Midbrain (tissue), 1 donor: ENCODE measurements around the gene FAM111B.
"Not testable (repeated sequence)": the region's sequence is repeated elsewhere in the genome, so short reads cannot be mapped to it uniquely, and the experiment has no call there.

Source experiments
- DNase-seq: peaks from one replicate; lab custom pipeline; 2025; lab: John Stamatoyannopoulos, UW

FAM111B gene

DNA sequence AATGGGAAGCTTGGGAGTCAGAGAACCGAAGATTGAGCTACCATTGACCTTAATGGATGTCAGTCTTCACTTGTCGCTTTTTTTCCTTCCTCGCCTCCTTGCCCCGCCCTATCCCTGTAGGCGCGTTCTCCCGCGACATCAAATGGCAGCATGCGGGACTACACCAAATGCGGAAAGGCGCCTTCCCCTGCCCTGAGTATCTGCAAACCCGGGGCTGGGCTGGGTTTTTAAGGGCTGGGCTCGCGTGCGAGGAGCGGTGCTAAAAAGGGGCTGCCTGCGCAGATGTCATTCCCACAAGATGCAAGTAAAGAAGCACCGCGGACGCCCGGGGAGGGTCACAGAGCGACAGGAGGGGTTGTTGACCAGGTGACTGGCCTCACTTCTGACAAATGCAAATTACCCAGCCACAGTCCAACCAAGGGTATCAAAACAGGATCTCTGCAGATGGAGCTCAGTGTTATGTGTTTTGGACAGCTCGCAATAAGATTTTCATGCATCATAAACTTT is 4.7 kb upstream of the FAM111B start:
- DNase-seq, result peak; percentile 28

DNA sequence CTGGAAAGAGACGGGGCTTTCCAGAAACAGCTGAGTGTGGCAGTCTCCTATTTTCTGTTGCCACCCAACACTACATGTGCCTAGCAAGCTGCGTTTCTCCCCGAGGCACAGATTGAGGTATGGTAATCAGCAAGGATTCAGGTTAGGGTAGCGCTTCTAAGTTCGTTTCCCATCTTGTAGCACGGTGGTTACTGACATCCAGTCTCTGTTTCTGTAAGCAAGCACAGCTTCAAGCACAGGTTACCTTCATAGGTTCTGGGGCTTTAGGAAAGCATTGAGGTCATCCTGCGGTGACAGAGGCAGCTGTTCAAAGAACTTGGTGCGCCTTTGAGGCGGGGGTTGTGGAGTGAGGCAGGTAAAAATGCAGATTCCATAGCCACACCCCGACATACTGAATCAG is 684 bp downstream of the FAM111B start:
- not testable (repeated sequence) for DNase-seq

DNA sequence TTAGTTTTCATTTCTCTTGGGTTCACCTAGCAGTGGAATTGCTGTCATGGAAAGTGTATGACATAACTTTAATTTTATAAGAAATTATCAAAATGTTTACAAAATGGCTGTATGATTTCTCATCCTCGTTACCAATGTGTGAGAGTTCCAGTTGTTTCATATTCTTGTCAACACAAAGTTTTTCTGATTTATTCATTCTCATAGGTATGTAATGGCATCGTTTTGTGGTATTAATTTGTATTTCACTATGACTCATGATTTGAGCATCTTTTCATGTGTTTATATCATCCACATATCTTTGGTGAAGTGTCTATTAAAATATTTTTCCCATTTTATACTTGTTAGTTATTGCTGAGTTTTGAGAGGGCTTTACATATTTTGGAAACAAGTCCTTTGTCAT is 5.5 kb downstream of the FAM111B start:
- no peak for DNase-seq

DNA sequence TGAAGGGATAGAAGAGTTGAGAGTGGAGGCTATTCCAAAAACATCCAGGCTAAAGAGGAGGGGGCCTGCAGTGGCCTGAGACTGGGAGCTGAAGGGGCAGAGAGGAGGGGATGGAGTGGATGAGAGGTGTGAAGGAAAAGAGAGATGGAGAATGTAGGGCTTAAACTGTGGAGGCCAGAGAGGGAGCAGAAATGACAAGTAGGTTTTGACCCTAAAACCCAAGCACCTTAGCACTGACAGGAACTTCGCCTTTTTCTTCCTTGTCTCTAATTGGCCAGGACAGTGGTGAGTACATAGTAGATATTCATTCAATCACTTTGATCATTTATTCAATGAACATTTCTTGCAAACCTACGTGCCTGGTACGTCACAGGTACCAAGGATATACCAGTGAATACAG is 7.3 kb downstream of the FAM111B start:
- DNase-seq, result no peak

DNA sequence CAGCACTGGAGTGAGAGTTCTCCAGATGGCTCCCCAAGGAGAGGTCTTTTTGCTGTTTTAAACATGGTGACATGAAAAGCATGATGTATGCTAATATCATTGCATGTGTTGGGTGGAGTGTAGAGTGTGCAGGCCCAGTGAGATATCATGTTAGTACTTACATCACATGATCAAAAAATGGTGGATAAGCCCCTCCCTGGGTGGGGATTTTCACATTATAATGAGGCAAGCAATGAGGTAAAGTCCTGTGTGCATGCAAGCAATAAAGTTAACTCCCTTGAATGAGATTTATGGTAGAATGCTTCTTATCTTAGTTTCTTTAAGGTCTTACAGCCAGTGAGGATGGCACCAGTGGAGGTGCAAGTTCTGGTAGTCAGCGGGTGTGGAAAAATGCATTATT is 8.5 kb downstream of the FAM111B start:
- DNase-seq, result no peak

DNA sequence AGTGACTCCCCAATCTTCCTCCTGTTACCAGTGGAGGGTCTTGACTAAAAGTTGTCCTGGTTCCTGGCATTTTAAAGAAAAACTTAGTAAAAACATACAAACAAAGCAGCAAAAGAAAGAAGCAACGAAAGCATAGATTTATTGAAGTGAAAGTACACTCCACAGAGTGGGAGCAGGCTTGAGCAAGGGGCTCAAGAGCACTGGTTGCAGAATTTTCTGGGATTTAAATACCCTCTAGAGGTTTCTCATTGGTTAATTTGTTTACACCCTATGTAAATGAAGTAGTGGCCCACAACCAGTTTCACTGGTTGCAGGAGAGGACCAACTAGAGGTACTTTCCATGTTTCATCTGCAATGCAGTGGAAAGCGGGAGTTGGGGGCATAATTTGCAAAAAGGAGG is 10.7 kb downstream of the FAM111B start:
- no peak for DNase-seq

DNA sequence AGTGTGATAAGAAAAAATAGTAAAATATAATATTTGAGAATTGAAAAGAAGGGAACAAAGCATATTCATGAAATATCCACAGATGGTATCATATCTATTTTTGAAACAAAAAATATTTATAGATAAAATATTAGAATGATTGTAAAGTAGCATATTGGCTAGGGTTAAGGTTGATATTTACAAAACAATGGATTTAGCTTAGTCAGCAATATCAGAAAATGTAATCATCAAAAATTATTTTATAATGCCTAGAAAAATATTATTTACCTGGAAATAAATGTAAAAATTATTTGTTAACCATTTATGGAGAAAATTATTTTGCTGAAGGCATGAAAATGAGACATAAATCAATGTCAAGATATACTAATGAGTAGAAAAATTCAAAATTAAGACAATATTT is 12.8 kb downstream of the FAM111B start:
- DNase-seq, result no peak

DNA sequence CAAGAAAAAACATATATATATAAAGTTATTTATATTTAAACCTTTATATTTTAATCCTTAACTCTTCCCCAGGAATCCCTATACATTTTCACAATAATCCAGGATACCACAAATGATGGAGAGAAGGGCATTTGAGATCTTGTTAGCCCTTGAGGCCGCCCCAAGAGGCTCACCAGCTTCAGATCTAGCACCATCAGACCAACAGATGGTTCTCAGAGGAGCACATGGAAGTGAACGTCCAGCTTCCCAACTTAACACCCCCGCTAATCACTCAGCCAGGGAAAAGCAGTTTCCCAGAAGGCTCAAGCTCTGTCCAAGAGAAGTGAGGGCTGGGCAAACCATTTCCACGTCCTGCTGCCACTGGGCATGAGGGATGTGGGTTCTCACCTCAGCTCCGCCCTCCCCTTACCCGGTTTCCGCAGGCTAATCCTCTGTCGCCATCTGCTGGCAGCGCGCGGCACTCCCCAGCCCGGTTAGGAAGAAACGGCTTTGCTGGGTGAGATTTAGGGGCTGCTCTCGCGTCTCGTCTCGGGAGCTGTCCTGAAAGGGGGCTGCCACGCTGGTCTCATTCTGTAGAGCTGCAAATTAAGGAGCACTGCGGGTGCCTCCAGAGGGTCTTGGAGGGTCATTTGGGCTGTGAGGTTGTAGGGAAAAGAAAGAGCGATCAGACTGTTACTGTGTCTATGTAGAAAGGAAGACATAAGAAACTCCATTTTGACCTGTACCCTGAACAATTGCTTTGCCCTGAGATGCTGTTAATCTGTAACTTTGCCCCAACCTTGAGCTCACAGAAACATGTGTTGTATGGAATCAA is 28.8 kb downstream of the FAM111B start:
- DNase-seq, result peak; percentile 74

DNA sequence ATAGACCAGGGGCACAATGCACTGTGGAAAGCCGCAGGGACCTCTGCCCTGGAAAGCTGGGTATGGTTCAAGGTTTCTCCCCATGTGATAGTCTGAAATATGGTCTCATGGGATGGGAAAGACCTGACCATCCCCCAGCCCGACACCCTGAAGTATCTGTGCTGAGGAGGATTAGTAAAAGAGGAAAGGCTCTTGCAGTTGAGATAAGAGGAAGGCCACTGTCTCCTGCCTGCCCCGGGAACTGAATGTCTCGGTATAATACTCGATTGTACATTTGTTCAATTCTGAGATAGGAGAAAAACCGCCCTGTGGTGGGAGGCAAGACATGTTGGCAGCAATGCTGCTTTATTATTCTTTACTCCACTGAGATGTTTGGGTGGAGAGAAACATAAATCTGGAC is 29.5 kb downstream of the FAM111B start:
- not testable (repeated sequence) for DNase-seq

DNA sequence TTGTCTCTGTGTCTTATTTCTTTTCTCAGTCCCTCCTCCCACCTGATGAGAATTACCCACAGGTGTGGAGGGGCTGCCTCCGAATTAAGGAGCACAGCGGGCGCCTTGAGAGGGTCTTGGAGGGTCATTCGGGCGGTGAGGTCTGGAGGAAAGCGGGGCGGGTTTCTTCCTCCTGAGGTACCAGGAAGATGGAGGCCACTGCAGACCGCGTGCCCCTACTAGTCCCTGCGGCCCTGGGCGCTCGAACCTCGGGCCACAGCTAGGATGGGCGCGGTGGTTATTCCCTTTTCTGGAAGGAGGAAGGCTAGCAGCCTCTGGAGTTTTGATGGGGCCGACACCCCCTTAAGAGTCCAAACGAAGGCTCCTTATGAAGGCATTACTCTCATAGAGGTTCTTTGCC is 30.2 kb downstream of the FAM111B start:
- DNase-seq, result no peak

DNA sequence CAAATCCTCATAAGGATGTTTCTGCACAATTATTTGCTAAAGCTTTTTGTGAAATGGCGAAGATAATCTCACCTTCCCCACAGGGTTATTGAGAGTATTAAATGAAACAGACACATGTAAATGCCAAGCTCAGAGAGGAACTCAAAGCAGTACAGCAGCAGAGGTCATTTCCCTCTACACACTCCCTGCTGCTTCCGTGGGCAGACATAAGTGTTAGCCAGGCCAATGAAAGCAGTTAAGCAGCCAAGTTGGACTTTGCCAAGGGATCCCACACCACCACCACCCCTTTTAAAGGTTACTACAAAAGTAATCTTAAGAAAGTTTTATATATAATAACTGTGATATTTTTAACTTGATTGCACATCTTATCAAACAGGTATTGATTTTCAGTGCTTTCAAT is 31.6 kb downstream of the FAM111B start:
- DNase-seq, result no peak

DNA sequence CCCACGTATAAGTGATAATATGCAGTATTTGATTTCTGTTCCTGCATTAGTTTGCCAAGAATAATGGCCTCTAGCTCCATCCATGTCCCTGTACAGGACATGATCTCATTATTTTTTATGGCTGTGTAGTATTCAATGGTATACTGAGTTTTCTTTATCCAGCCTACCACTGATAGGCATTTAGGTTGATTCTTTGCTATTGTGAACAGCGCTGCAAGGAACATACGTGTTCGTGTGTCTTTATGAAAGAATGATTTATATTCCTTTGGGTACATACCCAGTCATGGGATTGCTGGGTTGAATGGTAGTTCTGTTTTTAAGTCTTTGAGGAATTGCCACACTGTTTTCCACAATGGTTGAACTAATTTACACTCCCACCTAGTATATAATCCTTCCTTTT is 34.2 kb downstream of the FAM111B start:
- DNase-seq, result no peak

DNA sequence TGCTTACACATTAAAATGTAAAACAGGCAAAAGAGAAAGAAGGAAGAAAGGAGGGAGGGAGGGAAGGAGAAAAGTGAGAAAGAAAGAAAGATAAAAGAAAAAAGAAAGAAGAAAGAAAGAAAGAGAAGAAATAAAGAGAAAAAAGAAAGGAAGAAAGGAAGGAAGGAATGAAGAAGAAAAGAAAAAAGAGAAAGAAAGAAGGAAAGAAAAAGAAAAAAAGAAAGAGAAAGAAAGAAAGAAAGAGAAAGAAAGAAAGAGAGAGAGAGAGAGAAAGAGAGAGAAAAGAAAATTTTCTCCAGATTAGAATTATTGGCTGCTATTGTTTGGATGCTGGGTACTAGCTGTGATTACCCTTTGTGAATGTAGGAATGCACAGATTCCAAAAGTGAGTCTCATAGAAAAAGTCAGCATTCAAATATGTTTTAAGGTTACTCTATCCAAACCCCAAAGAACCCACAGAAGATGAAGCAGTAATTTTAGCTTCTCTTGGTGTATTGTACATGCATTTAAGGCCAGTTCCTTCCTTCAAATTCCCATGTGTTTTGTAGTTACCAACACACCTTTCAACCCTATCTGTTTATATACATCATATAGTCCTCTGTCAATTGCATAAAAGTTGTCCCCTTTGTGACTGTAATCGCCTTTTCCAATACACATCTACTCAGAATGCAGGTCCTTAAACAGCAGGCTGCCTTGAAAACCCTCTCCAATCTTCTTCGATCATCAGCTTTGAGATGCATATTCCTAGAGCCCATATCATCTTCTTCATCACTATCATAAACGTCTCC is 34.8 kb downstream of the FAM111B start:
- DNase-seq, result no peak

DNA sequence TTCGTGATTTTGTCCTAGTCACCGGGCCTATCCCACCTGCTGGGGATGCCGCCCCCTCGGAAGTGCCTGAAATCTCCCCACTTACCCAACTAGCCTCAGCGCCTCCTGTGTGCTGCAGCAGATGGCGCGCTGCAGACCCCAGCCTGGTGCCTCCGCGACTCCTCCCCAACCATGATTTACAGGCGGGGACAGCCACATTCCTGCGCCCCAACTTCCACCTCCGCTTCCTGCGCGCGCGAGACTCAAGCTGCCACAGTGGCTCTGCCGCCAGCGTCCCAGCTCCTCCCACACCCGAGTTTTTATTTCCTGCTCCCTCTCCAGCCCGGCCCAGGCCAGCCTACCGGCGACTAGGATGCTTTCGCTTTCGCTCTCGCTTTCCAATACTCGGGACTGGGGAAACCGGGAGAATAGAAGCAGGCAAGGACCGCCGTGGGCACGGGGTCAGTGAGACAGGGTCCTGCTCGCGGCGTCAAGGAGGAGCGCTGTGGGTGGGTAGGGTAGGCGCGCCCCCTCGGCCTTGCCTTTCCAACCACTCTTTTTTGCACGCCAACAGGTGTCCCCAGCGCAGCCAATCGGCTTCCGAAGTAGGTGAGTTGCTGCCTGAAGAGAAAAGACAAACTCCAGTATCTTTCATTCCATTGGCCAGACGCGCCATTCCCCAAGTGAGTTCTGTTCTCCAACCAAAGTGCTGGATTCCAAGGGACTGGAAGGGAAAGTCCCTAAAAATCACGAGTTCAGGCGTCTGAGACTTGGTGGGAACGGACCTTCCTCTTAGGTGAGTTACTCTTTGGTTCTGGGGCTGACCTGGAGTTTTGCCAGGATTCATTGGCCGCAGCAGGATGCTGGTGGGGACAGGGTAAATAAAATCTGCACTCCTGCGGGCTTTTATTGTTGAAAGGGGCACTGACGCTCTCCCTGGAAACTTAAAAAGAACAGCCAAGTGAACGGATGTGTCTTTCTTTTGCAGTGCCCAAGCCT is 35.8 kb downstream of the FAM111B start, which contains the start of gene FAM111A:
Gene FAM111A (plus strand): TSS at position 327 of the 978 bp plus-strand sequence. CDS start 6,017 bp downstream, outside the sequence.
- DNase-seq, result peak; percentile 73

DNA sequence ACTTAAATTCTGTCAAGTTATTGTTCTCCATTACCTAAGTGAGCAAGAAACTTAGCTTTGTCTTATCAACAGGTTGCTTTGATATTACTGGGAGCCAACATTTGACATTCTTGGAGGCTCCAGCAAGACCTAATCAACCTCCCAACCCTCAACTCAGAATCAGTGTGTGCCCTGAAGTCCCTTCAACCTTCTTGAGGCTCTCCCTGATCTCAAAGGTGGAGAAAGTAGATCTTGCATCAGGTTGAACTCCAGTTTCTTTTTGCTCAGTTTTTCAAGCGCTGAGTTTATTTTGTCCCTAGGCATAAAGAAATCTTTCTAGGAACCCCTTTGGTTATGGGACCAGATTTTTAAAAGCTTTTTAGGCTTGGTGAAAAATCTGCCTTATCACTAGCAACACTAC is 37.1 kb downstream of the FAM111B start:
- no peak for DNase-seq

DNA sequence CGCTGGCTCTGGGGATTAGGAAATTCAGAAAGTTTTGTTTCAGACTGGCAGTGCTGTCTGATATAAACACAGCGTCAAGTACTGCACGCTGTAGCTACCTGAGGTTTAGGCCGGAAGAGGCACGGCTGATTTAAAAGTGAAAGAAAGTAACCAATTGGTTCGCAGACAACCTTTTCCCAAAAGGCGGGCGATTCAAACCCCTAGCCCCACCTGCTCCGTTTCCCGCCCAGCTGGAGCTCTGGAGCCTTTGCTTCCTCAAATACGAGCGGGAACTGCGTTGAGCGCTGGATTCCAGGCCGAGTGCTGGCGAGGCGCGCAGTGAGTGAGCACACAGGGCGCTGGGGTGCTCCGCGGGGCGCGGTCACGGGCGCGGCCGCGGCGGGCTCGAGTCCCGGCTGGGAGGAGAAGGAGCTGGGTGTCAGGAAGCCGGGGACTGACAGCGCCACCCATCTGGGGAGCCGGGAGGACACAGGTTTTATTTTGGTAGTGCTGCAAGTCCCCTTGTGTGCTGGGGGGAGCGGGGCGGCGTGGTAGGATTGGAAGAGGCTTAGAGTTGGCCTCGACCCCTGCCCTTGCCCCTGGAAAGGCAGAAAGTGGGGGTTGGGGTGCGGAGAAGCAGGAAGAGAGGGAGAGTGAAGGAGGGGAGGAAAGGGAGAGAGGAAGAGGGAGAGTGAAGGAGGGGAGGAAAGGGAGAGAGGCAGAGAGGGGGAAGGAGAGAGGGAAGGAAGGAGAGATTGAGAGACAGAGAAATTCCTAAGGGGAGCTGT is 37.7 kb downstream of the FAM111B start:
- peak; percentile 78 for DNase-seq

DNA sequence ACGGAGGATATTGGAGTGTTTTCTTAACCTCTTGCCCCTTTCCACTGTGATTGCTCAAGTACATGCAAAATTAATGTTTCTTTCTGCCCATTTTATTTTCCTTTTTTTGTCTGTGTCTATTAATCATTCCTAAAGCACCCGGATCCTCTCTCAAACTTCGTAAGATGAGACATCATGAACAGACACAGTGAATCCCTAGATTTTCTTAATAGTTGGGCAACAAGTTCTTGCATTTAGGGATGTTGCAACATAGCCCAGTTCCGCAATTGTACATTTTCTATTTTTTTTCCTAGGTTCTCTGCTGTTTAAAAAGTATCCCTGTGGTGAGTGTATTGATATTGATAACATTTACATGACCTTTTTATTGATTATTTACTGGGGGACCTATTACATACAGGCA is 38.5 kb downstream of the FAM111B start:
- DNase-seq, result no peak

DNA sequence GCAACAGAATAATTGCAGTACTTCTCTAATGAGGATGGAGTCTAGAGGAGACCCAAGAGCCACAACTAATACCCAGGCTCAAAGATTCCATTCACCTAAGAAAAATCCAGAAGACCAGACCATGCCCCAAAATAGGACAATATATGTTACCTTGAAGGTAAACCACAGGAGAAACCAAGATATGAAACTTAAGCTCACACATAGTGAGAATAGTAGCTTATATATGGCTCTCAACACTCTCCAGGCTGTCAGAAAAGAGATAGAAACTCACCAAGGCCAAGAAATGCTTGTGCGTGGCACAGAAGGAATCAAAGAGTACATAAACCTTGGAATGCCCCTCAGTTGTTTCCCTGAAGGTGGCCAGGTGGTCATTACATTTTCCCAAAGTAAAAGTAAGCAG is 44.7 kb downstream of the FAM111B start:
- no peak for DNase-seq

DNA sequence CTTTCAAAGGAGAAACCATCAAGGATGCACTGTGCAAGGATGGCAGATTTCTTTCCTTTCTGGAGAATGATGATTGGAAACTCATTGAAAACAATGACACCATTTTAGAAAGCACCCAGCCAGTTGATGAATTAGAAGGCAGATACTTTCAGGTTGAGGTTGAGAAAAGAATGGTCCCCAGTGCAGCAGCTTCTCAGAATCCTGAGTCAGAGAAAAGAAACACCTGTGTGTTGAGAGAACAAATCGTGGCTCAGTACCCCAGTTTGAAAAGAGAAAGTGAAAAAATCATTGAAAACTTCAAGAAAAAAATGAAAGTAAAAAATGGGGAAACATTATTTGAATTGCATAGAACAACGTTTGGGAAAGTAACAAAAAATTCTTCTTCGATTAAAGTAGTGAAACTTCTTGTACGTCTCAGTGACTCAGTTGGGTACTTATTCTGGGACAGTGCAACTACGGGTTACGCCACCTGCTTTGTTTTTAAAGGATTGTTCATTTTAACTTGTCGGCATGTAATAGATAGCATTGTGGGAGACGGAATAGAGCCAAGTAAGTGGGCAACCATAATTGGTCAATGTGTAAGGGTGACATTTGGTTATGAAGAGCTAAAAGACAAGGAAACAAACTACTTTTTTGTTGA is 45.4 kb downstream of the FAM111B start:
- DNase-seq, result no peak

DNA sequence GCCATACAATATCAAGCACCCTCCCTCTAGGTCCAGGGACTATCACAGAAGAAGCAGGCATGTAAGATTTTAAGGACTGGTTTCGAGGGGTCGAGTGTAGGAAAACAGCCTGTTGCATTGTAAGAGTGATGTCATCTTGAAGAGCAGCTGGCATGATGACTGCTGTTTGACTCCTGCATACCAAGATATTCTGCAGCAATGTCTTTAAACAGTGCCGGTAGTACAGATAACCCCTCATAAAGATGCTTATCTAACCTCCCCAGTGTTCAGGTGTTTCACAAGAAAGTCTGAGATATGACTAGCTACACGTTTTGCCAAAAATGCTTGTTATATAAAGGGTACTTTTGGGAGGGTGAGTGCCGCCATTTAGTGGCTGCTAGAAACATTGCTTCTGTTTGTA is 47.6 kb downstream of the FAM111B start:
- no peak for DNase-seq

DNA sequence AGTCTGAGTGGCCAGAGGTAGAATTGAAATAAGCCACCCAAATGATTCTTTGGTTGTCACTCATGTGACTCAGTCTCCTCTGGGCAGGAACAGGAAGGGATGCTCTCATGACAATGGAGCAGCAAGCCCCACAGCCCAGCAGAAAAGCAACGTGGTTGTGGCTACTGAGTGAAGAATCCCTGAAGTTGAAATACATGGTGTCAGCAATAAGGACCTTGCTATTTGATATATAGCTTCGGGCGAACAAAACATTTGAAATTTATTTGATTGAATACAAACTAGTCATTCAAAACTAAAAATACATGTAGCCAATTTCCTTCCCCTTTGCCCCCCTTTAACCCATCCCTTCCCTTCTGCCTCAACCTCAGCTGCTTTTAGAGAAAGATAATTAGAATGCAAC is 50.4 kb downstream of the FAM111B start:
- DNase-seq, result no peak
